K562 (cell line): ENCODE measurements around the gene TUBA4B. TPM values are rescaled to one million over a fixed set of nuclear protein-coding genes. Genes with fewer than 3 reads are reported as not detected.

Experiments used
- ATAC-seq: fragments of 200-7000 bp; cut with Tn5 transposase; 3 replicates; pipeline ENCODE4 v1.9.1; 2020; ENCODE audit warnings: moderate library complexity
- BruUV-seq: library from RNA; stranded (reverse); fragments of 400-500 nt; replicated peaks from 2 replicates; lab custom pipeline; 2021; lab: Mats Ljungman, UMichigan
- CTCF ChIA-PET: fragments of 300-600 bp; formaldehyde crosslinking; extraction: SDS; loops from one replicate; lab custom pipeline; 2021; ENCODE audit warnings: low intra/inter-chr PET ratio; lab: Yijun Ruan, JAX
- POLR2A ChIA-PET: fragments of 300-600, 350-650 bp; sonication (Branson Sonifier 250); formaldehyde crosslinking; extraction: SDS; loops from one replicate; lab custom pipeline; 2021; ENCODE audit warnings: antibody characterized with exemption, inconsistent platforms; lab: Yijun Ruan, JAX
- DNase-seq, 4 experiments: peaks; one replicate each; pipeline versions ENCODE4 v3.0.0 to v3.0.0-alpha.2; 2011 to 2018; ENCODE audit warnings: low spot score in 3 of 4, mixed read lengths in 3 of 4; ENCODE audit errors: extremely low read depth in 1 of 4
- FAIRE-seq: peaks from 2 replicates; lab custom pipeline; 2011; peaks lifted over from hg19 to GRCh38; lab: Jason Lieb, UNC
- H2AFZ ChIP-seq: 2 replicates; pipeline ENCODE4 v1.6.0; 2011; ENCODE audit warnings: low read depth, low read length, control low read depth, inconsistent platforms
- H3K27ac ChIP-seq: fragments of 200-600 bp; 3 replicates; pipeline ENCODE4 v1.8.0; 2011; ENCODE audit warnings: low read depth, mild to moderate bottlenecking, control low read depth, inconsistent platforms, low read length, moderate library complexity, mixed read lengths; ENCODE audit errors: extremely low read depth
- H3K27me3 ChIP-seq, 2 experiments: fragments of 300-600 bp in 1 of 2; 2 replicates in 1 of 2; 3 replicates in 1 of 2; pipeline versions ENCODE4 v1.6.0 to v1.8.0; 2011; ENCODE audit warnings: inconsistent platforms in 2 of 2, low read length in 2 of 2, mild to moderate bottlenecking in 1 of 2, mixed read lengths in 1 of 2, moderate library complexity in 1 of 2; ENCODE audit not compliant: control insufficient read depth in 2 of 2, insufficient read depth in 2 of 2
- H3K36me3 ChIP-seq: fragments of 300-600 bp; 3 replicates; pipeline ENCODE4 v1.8.0; 2011; ENCODE audit warnings: mild to moderate bottlenecking, low read length, inconsistent platforms; ENCODE audit not compliant: control insufficient read depth, insufficient read depth
- H3K4me1 ChIP-seq, 2 experiments: fragments of 200-600 bp in 1 of 2; replicated peaks in 1 of 2; 2 replicates in 1 of 2; 3 replicates in 1 of 2; pipeline versions ENCODE4 v1.5.1 to v1.8.0; 2011; ENCODE audit warnings: inconsistent platforms in 2 of 2, low read length in 2 of 2, mild to moderate bottlenecking in 1 of 2, mixed read lengths in 1 of 2, moderate library complexity in 1 of 2; ENCODE audit not compliant: control insufficient read depth in 2 of 2, insufficient read depth in 2 of 2
- H3K4me2 ChIP-seq: 2 replicates; pipeline ENCODE4 v1.6.1; 2011; ENCODE audit warnings: low read length, control low read depth, inconsistent platforms, mixed read lengths; ENCODE audit not compliant: insufficient read depth
- H3K4me3 ChIP-seq: fragments of 200-600 bp; sonication (generic), shearing (Covaris generic); 2 replicates; pipeline ENCODE4 v1.5.1; 2016; ENCODE audit warnings: control low read depth, inconsistent platforms
- H3K79me2 ChIP-seq: fragments of 200-600 bp; 3 replicates; pipeline ENCODE4 v1.8.0; 2011; ENCODE audit warnings: low read length, inconsistent platforms; ENCODE audit not compliant: control insufficient read depth, insufficient read depth
- H3K9ac ChIP-seq, 2 experiments: 2 replicates each; pipeline versions ENCODE4 v1.6.0 to v1.6.1; 2011; ENCODE audit warnings: low read depth in 2 of 2, low read length in 2 of 2, control low read depth in 1 of 2, inconsistent platforms in 1 of 2, mild to moderate bottlenecking in 1 of 2, mixed read lengths in 1 of 2; ENCODE audit not compliant: insufficient read depth in 1 of 2
- H3K9me1 ChIP-seq: one replicate; pipeline ENCODE4 v1.6.0; 2011; ENCODE audit warnings: inconsistent platforms, mild to moderate bottlenecking, low read length, moderate library complexity; ENCODE audit not compliant: control insufficient read depth, insufficient read depth
- H3K9me3 ChIP-seq: replicated peaks from 2 replicates; pipeline ENCODE4 v1.5.1; 2011; ENCODE audit warnings: low read depth, low read length, inconsistent platforms; ENCODE audit not compliant: control insufficient read depth, insufficient read depth
- H4K20me1 ChIP-seq: replicated peaks from 2 replicates; pipeline ENCODE4 v1.6.1; 2011; ENCODE audit warnings: low read length, inconsistent platforms, mixed read lengths; ENCODE audit not compliant: control insufficient read depth, insufficient read depth
- CBFA2T3 ChIP-seq: fragments of 450-650 bp; IDR thresholded peaks from 2 replicates; pipeline ENCODE4 v1.6.1; 2017
- DEAF1 ChIP-seq: fragments of 450-650 bp; formaldehyde crosslinking; IDR thresholded peaks from 2 replicates; pipeline ENCODE4 v1.4.0; 2020; ENCODE audit warnings: mild to moderate bottlenecking, moderate library complexity
- FOSL1 ChIP-seq: fragments of 200-800 bp; sonication (Bioruptor generic); conservative IDR thresholded peaks from 2 replicates; pipeline ENCODE4 v1.6.1; 2016; ENCODE audit warnings: missing genetic modification characterization, missing compliant biosample characterization
- L3MBTL2 ChIP-seq: fragments of 450-650 bp; IDR thresholded peaks from 2 replicates; pipeline ENCODE4 v1.6.1; 2016; ENCODE audit warnings: mild to moderate bottlenecking, moderate library complexity
- MEF2A ChIP-seq: IDR thresholded peaks from 2 replicates; pipeline ENCODE4 v1.6.1; 2011; ENCODE audit warnings: low read depth, mild to moderate bottlenecking, low read length, moderate library complexity; ENCODE audit not compliant: control insufficient read depth
- POLR2H ChIP-seq: IDR thresholded peaks from 2 replicates; pipeline ENCODE4 v1.6.1; 2016; ENCODE audit warnings: missing genetic modification characterization, low read depth, mild to moderate bottlenecking, control low read depth, missing compliant biosample characterization, moderate library complexity
- TCF3 ChIP-seq: sonication (generic); formaldehyde crosslinking; IDR thresholded peaks from 2 replicates; pipeline ENCODE4 v1.4.0; 2020; ENCODE audit warnings: mild to moderate bottlenecking, missing genetic modification reagents
- TFAM ChIP-seq: fragments of 250-450 bp; sonication (Bioruptor Pico); conservative IDR thresholded peaks from 2 replicates; pipeline ENCODE4 v1.5.0; 2021; ENCODE audit warnings: mild to moderate bottlenecking, moderate library complexity
- ZC3H8 ChIP-seq: fragments of 450-650 bp; IDR thresholded peaks from 2 replicates; pipeline ENCODE4 v1.6.1; 2017
- ZFP36 ChIP-seq: fragments of 150-350 bp; IDR thresholded peaks from 2 replicates; pipeline ENCODE4 v1.6.1; 2018; ENCODE audit warnings: low read length, low read depth; ENCODE audit not compliant: partially characterized antibody
- ZNF518B ChIP-seq: fragments of 250-450 bp; sonication (Bioruptor Pico); IDR thresholded peaks from 2 replicates; pipeline ENCODE4 v1.5.0; 2021; ENCODE audit warnings: mild to moderate bottlenecking, moderate library complexity
- WGBS: fragments of 100-300 bp; shearing (Covaris generic); methylation state at CpG from one replicate; pipeline ENCODE4 v1.1.6; 2016; ENCODE audit warnings: low coverage, mixed read lengths; ENCODE audit not compliant: insufficient coverage; ENCODE audit errors: missing lambda C conversion rate; 5-methylcytosine and 5-hydroxymethylcytosine counted together
- in situ Hi-C: fragments of 300-500 bp; cut with MboI; formaldehyde crosslinking; loops from 4 replicates; pipeline ENCODE4 v1.15.0; 2018; ENCODE audit warnings: inconsistent platforms, mixed read lengths
- intact Hi-C: fragments of 100-400 bp; cut with micrococcal nuclease; formaldehyde crosslinking; loops from 2 replicates; pipeline ENCODE4 v1.14.2; 2022
- polyA plus RNA-seq, 8 experiments: library from polyadenylated mRNA; depleted of rRNA in 4 of 8; stranded (reverse) in 5 of 8; unstranded in 3 of 8; fragments of >200 nt; fragmentation: Nextera tagmentation in 2 of 8; fragmentation: Illumina TruSeq in 1 of 8; extraction: Ambion mirVana in 2 of 8; extraction: Trizol in 1 of 8; gene quantifications; 2 replicates each; pipeline versions ENCODE4 v1.2.1 to v1.2.3, GENCODE V29; 2011 to 2014; ENCODE audit warnings: inconsistent platforms in 1 of 8, missing spikeins in 1 of 8
- total RNA-seq, 7 experiments: library from RNA; depleted of rRNA in 6 of 7; stranded (reverse); fragments of >200 nt in 6 of 7; fragmentation: Illumina TruSeq in 2 of 7; extraction: Trizol in 2 of 7; gene quantifications; 2 replicates each; pipeline versions ENCODE4 v1.2.1 to v1.2.3, GENCODE V29; 2011 to 2021; ENCODE audit warnings: low replicate concordance in 1 of 7

TUBA4B gene
- total and polyA plus RNA-seq, 9 of the 15 experiments (the other 6 are each of a cell fraction or from before 2014, with no cell fraction given), result 0.04 TPM; not detected in 8

- Histone ChIP-seq H3K36me3 (no peaks in the 10 kb centered on the region), H3K4me3 (no peak overlapping the region), H3K79me2 (no peaks in the 10 kb centered on the region), H3K4me1 (peaks cover 22 to 41% of the 10 kb centered on the region in 2 experiments; a peak in 4 of 5 replicates), H3K27ac (no peak overlapping the region), H3K27me3 (peaks cover 8 to 42% of the 10 kb centered on the region in 2 experiments), H2AFZ (peak overlapping the region; percentile 89), H4K20me1 (no peaks in the 10 kb centered on the region), H3K4me2 (peak overlapping the region; percentile 35; the same call in 1 of the 2 replicates), H3K9me1 (no peaks in the 10 kb centered on the region), H3K9me3 (no peaks in the 10 kb centered on the region), H3K9ac (peak overlapping the region in 1 of 2 experiments; percentile 79; a peak in 1 of 4 replicates)
- intact Hi-C loops (loop anchor here (1.0 to 5.0 kb wide), 4 partner anchors 53 to 139 kb away; partner anchors contain the start of genes ANKZF1, ATG9A and NHEJ1), in situ Hi-C loops (no loop called here)
- ChIA-PET CTCF (interaction anchor here (0.5 to 1.7 kb wide), 6 partner anchors 17 to 240 kb away, joined by 3 to 10 read pairs (median 4); partner anchors contain the start of genes DNAJB2 and NHEJ1), POLR2A (interaction anchor here (0.6 to 0.9 kb wide), 2 partner anchors 20 to 579 kb away, joined by 3 to 5 read pairs; partner anchors contain the start of gene DNAJB2)
- ATAC-seq (peak; percentile 74), FAIRE-seq (peak; percentile 87), DNase-seq (peak; percentile 81 to 85 (median 84))
- 22% methylated on average over 12 of the region's 15 CpGs for WGBS
- BruUV-seq, result no TSS peak
- TF ChIP-seq ZC3H8, result no peak
- no peak for TF ChIP-seq TCF3
- peak; percentile 53; the same call in 1 of the 2 replicates for TF ChIP-seq DEAF1 (CRISPR knock-in tag)
- no peak for TF ChIP-seq MEF2A
- 0 out of 2 replicates have a peak, but pooled peaks have one; percentile 22 for TF ChIP-seq L3MBTL2
- TF ChIP-seq POLR2H (tag), result no peak
- TF ChIP-seq FOSL1, result no peak
- no peak for TF ChIP-seq TFAM (CRISPR knock-in tag)
- no peak for TF ChIP-seq CBFA2T3
- no peak for TF ChIP-seq ZNF518B (CRISPR knock-in tag)
- no peak for TF ChIP-seq ZFP36
Observed at GRCh38 chr2:219298759-219299371, 45.8 kb downstream of the TUBA4B start.
